Measurements from ENCODE around the gene GFOD2.

GFOD2 gene

GRCh38 chr16:67718668-67719047, 458 bp downstream of the GFOD2 start:
- H3K4me3 ChIP-seq (ENCODE audit: low read depth, low read length), result peak overlapping the region; percentile 77
- TF ChIP-seq, protein P1, sequence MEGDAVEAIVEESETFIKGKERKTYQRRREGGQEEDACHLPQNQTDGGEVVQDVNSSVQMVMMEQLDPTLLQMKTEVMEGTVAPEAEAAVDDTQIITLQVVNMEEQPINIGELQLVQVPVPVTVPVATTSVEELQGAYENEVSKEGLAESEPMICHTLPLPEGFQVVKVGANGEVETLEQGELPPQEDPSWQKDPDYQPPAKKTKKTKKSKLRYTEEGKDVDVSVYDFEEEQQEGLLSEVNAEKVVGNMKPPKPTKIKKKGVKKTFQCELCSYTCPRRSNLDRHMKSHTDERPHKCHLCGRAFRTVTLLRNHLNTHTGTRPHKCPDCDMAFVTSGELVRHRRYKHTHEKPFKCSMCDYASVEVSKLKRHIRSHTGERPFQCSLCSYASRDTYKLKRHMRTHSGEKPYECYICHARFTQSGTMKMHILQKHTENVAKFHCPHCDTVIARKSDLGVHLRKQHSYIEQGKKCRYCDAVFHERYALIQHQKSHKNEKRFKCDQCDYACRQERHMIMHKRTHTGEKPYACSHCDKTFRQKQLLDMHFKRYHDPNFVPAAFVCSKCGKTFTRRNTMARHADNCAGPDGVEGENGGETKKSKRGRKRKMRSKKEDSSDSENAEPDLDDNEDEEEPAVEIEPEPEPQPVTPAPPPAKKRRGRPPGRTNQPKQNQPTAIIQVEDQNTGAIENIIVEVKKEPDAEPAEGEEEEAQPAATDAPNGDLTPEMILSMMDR (IDR thresholded peaks at IDR 0.05; ENCODE audit: insufficient read depth, low read depth, low read length, missing control alignments), result no peak
- DNase-seq (ENCODE audit: low read depth), result peak; percentile 25

GRCh38 chr16:67716097-67716496, 3.0 kb downstream of the GFOD2 start:
- TF ChIP-seq, protein P1 (IDR thresholded peaks at IDR 0.05; ENCODE audit: insufficient read depth, low read depth, low read length, missing control alignments), result no peak
- DNase-seq (ENCODE audit: low read depth), result no peak
- H3K4me3 ChIP-seq (ENCODE audit: low read depth, low read length), result no peak overlapping the region

DNA sequence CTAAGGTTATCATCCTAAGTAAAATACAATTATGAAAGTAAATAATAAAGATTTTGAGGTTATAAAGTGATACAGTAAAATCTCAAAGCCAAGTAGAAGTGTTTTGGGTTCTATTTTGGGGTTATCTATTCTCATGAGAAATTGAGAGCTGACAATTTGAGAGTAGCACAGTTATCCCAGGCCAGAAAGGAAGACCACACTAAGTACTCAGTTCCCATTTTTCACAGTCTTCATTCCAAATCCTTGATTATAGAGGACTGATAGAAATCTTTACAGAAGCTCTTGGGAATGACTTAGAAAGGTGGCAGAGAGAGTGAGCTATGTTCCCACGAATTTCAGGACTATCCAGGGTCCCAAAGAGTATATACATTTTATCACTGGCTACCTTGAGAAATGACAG, 4.6 kb downstream of the GFOD2 start:
- no peak for DNase-seq (ENCODE audit: low read depth)
- H3K4me3 ChIP-seq (ENCODE audit: low read depth, low read length), result no peak overlapping the region
- TF ChIP-seq, protein P1 (IDR thresholded peaks at IDR 0.05; ENCODE audit: insufficient read depth, low read depth, low read length, missing control alignments), result no peak

DNA sequence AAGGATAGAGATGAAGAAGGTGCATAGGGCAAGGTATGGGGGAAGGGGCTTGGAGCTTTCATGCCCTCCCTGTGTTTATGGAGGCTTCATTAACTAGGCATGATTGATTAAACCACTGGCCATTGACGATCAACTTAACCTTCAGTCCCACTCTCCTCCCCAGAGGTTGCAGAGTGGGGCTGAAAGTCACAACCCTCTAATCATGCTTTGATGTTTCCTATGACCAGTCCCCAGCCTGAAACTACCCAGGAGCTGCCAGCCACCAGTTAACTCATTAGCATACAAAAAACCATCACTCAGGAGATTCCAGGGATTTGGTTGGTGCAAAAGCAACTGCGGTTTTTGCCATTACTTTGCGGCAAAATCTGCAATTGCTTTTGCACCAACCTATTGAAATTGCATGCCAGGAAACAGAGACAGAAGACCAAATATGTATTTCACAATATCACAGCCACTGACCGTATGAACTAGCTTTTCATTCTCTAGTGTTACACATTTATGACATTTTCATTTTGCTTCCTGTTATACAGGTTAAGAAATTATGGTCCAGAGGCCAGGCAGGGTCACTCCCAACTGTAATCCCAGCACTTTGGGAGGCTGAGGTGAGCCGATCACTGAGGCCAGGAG, 5.4 kb downstream of the GFOD2 start:
- TF ChIP-seq, protein P1 (IDR thresholded peaks at IDR 0.05; ENCODE audit: insufficient read depth, low read depth, low read length, missing control alignments), result no peak

DNA sequence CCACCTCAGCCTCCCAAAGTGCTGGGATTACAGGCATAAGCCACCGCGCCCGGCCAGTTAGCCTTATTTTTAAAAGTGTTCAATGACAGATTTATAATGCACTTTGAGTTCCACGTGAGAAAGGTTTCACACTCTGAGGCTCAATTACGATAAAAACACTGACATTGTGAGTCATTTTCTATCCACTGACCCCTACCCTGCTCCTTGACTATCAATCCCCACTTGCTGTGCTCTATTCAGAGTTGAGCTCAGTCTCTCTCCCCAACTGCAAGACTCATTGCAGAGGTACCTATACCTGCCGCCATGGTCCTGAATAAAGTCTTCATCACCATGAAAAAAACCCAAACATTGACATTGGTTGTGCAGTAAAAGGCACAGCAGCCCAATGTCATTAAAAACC, 8.5 kb downstream of the GFOD2 start:
- H3K4me3 ChIP-seq (ENCODE audit: low read depth, low read length), result no peak overlapping the region
- DNase-seq (ENCODE audit: low read depth), result no peak
- TF ChIP-seq, protein P1 (IDR thresholded peaks at IDR 0.05; ENCODE audit: insufficient read depth, low read depth, low read length, missing control alignments), result no peak

More for the DNA sequence above, 5.4 kb downstream of the GFOD2 start:
- DNase-seq (ENCODE audit: low read depth), result no peak
- H3K4me3 ChIP-seq (ENCODE audit: low read depth, low read length), result no peak overlapping the region

DNA sequence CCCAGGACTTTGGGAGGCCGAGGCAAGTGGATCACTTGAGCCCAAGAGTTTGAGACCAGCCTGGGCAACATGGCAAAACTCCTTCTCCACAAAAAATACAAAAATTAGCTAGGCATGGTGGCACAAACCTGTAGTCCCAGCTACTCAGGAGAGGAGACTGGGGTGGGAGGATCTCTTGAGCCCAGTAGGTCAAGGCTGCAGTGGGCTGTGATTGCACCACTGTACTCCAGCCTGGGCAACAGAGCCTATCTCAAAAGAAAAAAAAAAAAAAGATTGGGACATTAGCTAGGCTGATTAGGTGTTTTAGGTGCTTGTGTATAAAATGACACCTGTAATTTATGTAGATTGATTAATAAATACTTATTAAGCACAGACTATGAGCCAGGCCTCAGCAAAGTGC, 10.1 kb downstream of the GFOD2 start:
- TF ChIP-seq, protein P1 (IDR thresholded peaks at IDR 0.05; ENCODE audit: insufficient read depth, low read depth, low read length, missing control alignments), result no peak
- DNase-seq (ENCODE audit: low read depth), result no peak
- H3K4me3 ChIP-seq (ENCODE audit: low read depth, low read length), result no peak overlapping the region

DNA sequence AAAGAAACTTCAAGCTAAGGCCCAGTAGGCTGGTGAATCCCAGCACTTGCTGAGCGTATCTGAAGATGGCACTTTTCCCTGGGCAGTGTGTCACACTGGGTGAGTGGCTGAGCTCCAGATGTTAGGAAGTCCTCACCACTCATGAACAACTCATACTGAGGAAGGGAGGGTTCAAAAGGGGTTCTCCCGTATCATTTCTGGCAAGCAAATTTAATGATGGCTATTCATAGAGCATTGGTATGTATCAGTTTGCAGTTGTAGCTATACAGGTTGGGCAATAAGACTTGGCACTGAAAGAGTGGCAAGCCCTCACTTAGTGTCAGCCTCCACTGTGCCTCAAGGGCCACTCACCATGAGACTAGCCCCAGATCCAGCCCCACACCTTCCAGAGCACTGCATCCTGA, 10.7 kb downstream of the GFOD2 start:
- DNase-seq (ENCODE audit: low read depth), result no peak
- no peak overlapping the region for H3K4me3 ChIP-seq (ENCODE audit: low read depth, low read length)
- TF ChIP-seq, protein P1 (IDR thresholded peaks at IDR 0.05; ENCODE audit: insufficient read depth, low read depth, low read length, missing control alignments), result no peak

Measured in GM12865 (cell line).